Measurements from ENCODE around the gene CDC25C.

DNA sequence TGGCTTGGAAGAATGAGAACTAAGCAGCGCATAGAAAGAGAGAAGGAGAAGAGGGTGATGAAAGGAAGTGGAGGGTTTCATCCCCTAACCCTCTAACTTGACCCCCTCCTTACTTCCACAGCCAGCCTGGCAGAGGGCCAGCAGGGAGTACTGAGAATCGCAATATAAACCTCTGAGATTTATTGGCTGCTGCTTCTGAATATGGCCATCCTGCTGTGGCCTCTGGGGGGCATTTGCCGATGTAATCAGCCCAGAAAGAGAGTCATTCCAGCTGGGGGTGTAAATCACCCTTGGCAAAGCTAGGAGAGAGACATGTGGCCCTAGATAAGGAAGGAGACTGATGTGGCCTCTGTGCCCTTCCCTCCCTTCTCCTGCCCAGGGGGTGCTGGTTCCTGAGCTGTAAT lies 56.2 kb downstream of the CDC25C start:
- TF ChIP-seq POLR2AphosphoS5 (IDR thresholded peaks at IDR 0.05) = no peak
- TF ChIP-seq, protein P1, sequence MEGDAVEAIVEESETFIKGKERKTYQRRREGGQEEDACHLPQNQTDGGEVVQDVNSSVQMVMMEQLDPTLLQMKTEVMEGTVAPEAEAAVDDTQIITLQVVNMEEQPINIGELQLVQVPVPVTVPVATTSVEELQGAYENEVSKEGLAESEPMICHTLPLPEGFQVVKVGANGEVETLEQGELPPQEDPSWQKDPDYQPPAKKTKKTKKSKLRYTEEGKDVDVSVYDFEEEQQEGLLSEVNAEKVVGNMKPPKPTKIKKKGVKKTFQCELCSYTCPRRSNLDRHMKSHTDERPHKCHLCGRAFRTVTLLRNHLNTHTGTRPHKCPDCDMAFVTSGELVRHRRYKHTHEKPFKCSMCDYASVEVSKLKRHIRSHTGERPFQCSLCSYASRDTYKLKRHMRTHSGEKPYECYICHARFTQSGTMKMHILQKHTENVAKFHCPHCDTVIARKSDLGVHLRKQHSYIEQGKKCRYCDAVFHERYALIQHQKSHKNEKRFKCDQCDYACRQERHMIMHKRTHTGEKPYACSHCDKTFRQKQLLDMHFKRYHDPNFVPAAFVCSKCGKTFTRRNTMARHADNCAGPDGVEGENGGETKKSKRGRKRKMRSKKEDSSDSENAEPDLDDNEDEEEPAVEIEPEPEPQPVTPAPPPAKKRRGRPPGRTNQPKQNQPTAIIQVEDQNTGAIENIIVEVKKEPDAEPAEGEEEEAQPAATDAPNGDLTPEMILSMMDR (IDR thresholded peaks at IDR 0.05) = no peak
- no peak for TF ChIP-seq POLR2A (IDR thresholded peaks at IDR 0.05)

All from prostate gland (tissue), 2 donors.